ENCODE data around the gene ACOX1. TPM values are rescaled to one million over a fixed set of nuclear protein-coding genes. Genes with fewer than 3 reads are reported as not detected.

ACOX1 gene
- total and polyA plus RNA-seq, 2 of the 13 experiments (the other 11 are each of a cell fraction or from before 2014, with no cell fraction given), result 86.4 to 120 TPM

DNA sequence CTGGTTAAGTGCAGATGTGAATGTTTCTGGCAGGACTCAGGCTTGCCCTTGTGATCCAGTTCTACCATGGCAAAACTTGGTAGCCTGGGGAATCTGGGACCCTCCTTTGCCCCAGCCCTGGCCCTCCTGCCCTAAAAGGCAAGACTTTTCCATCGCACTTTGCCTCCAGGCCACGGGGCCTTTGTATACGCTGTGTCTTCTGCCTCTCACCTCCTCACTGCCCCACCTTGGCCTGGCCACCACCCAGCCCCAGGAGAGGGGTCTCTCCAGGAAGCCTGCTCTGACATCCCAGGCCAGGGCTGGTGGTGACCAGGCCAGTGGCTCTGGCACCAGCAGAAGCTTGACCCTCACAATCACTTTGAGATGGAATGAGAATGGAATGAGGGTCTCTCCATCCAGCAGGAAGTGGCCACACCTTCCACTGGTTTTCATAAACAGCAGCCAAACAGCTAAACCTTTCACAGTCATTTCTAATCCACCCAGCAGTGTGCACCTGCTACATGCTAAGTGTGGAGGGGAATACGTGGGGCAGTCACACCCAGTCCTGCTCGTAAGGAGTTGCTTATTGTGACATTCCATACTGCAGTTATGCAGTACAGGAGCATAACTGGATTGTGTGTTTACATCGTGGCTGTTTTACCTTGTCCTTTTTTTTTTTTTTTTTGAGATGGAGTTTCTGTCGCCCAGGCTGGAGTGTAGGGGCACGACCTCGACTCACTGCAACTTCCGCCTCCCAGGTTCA, 72.7 kb downstream of the ACOX1 start (continued):
- TF ChIP-seq, protein P1, sequence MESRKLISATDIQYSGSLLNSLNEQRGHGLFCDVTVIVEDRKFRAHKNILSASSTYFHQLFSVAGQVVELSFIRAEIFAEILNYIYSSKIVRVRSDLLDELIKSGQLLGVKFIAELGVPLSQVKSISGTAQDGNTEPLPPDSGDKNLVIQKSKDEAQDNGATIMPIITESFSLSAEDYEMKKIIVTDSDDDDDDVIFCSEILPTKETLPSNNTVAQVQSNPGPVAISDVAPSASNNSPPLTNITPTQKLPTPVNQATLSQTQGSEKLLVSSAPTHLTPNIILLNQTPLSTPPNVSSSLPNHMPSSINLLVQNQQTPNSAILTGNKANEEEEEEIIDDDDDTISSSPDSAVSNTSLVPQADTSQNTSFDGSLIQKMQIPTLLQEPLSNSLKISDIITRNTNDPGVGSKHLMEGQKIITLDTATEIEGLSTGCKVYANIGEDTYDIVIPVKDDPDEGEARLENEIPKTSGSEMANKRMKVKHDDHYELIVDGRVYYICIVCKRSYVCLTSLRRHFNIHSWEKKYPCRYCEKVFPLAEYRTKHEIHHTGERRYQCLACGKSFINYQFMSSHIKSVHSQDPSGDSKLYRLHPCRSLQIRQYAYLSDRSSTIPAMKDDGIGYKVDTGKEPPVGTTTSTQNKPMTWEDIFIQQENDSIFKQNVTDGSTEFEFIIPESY (CRISPR knock-in tag; IDR thresholded peaks at IDR 0.05), result no peak
- TF ChIP-seq ZNF44 (CRISPR knock-in tag; IDR thresholded peaks at IDR 0.05) (0 out of 2 replicates have a peak, but pooled peaks have one; percentile 56), ZNF512B (CRISPR knock-in tag; IDR thresholded peaks at IDR 0.05; ENCODE audit: borderline replicate concordance) (no peak), PREB (CRISPR knock-in tag; IDR thresholded peaks at IDR 0.05) (no peak), RAD51 (IDR thresholded peaks at IDR 0.05; ENCODE audit: borderline replicate concordance) (no peak), ZBTB26 (CRISPR knock-in tag; IDR thresholded peaks at IDR 0.05; ENCODE audit: borderline replicate concordance) (no peak; the same call in 1 of the 2 replicates), ZBTB3 (CRISPR knock-in tag; IDR thresholded peaks at IDR 0.05; ENCODE audit: borderline replicate concordance, low read depth) (no peak), ZBTB7A (CRISPR knock-in tag; IDR thresholded peaks at IDR 0.05) (0 out of 2 replicates have a peak, but pooled peaks have one; percentile 51), NR2F2 (IDR thresholded peaks at IDR 0.05; ENCODE audit: borderline replicate concordance, low read depth) (no peak), TBP (CRISPR knock-in tag; IDR thresholded peaks at IDR 0.05) (no peak), KMT2A (CRISPR knock-in tag; IDR thresholded peaks at IDR 0.05) (no peak), ZNF556 (CRISPR knock-in tag; IDR thresholded peaks at IDR 0.05; ENCODE audit: borderline replicate concordance) (0 out of 2 replicates have a peak, but pooled peaks have one; percentile 59), NFKB2 (CRISPR knock-in tag; IDR thresholded peaks at IDR 0.05; ENCODE audit: borderline replicate concordance) (no peak), NCOA5 (CRISPR knock-in tag; IDR thresholded peaks at IDR 0.05) (no peak), MED1 (CRISPR knock-in tag; IDR thresholded peaks at IDR 0.05) (no peak), KDM2A (CRISPR knock-in tag; IDR thresholded peaks at IDR 0.05; ENCODE audit: borderline replicate concordance, low read depth) (peak; percentile 29; the same call in 1 of the 2 replicates), MAF1 (CRISPR knock-in tag; IDR thresholded peaks at IDR 0.05; ENCODE audit: borderline replicate concordance) (no peak), ZNF205 (CRISPR knock-in tag; IDR thresholded peaks at IDR 0.05) (no peak)
- TF ChIP-seq, protein P2, sequence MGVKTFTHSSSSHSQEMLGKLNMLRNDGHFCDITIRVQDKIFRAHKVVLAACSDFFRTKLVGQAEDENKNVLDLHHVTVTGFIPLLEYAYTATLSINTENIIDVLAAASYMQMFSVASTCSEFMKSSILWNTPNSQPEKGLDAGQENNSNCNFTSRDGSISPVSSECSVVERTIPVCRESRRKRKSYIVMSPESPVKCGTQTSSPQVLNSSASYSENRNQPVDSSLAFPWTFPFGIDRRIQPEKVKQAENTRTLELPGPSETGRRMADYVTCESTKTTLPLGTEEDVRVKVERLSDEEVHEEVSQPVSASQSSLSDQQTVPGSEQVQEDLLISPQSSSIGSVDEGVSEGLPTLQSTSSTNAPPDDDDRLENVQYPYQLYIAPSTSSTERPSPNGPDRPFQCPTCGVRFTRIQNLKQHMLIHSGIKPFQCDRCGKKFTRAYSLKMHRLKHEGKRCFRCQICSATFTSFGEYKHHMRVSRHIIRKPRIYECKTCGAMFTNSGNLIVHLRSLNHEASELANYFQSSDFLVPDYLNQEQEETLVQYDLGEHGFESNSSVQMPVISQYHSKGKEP (CRISPR knock-in tag; IDR thresholded peaks at IDR 0.05), result no peak
